IMR-90 (cell line): ENCODE measurements around the gene CCNK. TPM values are rescaled to one million over a fixed set of nuclear protein-coding genes. Genes with fewer than 3 reads are reported as not detected.

Source experiments
- ATAC-seq: fragments of 200-7000 bp; cut with Tn5 transposase; 2 replicates; pipeline ENCODE4 v1.9.1; 2020; ENCODE audit warnings: low read depth, mild to moderate bottlenecking, moderate library complexity
- BruUV-seq: library from RNA; stranded (reverse); fragments of 400-500 nt; replicated peaks from 2 replicates; lab custom pipeline; 2021; lab: Mats Ljungman, UMichigan
- CTCF ChIA-PET: fragments of 300-600 bp; formaldehyde crosslinking; extraction: SDS; loops from one replicate; lab custom pipeline; 2021; ENCODE audit warnings: antibody characterized with exemption; lab: Yijun Ruan, JAX
- POLR2A ChIA-PET: fragments of 300-600 bp; sonication (Branson Sonifier 250); formaldehyde crosslinking; loops from one replicate; lab custom pipeline; 2022; ENCODE audit warnings: antibody characterized with exemption; ENCODE audit not compliant: unreplicated experiment; lab: Charles Lee
- DNase-seq: peaks from one replicate; pipeline ENCODE4 v3.0.0; 2013
- H2AFZ ChIP-seq: replicated peaks from 2 replicates; pipeline ENCODE3; 2013; ENCODE audit warnings: low read length, mild to moderate bottlenecking; ENCODE audit not compliant: poor library complexity
- H2AK5ac ChIP-seq: 2 replicates; pipeline ENCODE4 v1.6.1; 2013; ENCODE audit warnings: low read depth, low read length, inconsistent platforms
- H2AK9ac ChIP-seq: replicated peaks from 2 replicates; pipeline ENCODE3; 2013; ENCODE audit warnings: mild to moderate bottlenecking, low read depth, low read length, moderate library complexity; ENCODE audit not compliant: poor library complexity
- H2BK120ac ChIP-seq: 2 replicates; pipeline ENCODE4 v1.6.1; 2013; ENCODE audit warnings: low read depth, low read length, inconsistent platforms
- H2BK15ac ChIP-seq: 3 replicates; pipeline ENCODE4 v1.6.1; 2013; ENCODE audit warnings: low read depth, low read length, inconsistent platforms
- H2BK20ac ChIP-seq: 2 replicates; pipeline ENCODE4 v1.6.1; 2013; ENCODE audit warnings: low read depth, mild to moderate bottlenecking, inconsistent platforms, low read length, moderate library complexity
- H2BK5ac ChIP-seq: 2 replicates; pipeline ENCODE4 v1.6.1; 2013; ENCODE audit warnings: mild to moderate bottlenecking, low read depth, low read length, inconsistent platforms; ENCODE audit not compliant: poor library complexity, severe bottlenecking
- H3K14ac ChIP-seq: replicated peaks from 2 replicates; pipeline ENCODE4 v1.6.1; 2013; ENCODE audit warnings: low read depth, low read length, inconsistent platforms
- H3K18ac ChIP-seq: 2 replicates; pipeline ENCODE4 v1.6.1; 2013; ENCODE audit warnings: low read depth, low read length, control low read depth
- H3K23ac ChIP-seq: 2 replicates; pipeline ENCODE4 v1.6.1; 2013; ENCODE audit warnings: low read depth, low read length, inconsistent platforms
- H3K27ac ChIP-seq: 2 replicates; pipeline ENCODE4 v1.5.1; 2013; ENCODE audit warnings: mild to moderate bottlenecking, control low read depth, low read length; ENCODE audit not compliant: insufficient read depth
- H3K27me3 ChIP-seq: 2 replicates; pipeline ENCODE4 v1.6.1; 2013; ENCODE audit warnings: low read length; ENCODE audit not compliant: control insufficient read depth, insufficient read depth
- H3K36me3 ChIP-seq: 2 replicates; pipeline ENCODE4 v1.6.1; 2013; ENCODE audit warnings: low read length, mixed read lengths; ENCODE audit not compliant: control insufficient read depth, insufficient read depth
- H3K4ac ChIP-seq: 2 replicates; pipeline ENCODE4 v1.6.1; 2013; ENCODE audit warnings: low read depth, low read length, inconsistent platforms
- H3K4me1 ChIP-seq: 2 replicates; pipeline ENCODE4 v1.6.1; 2013; ENCODE audit warnings: low read length, mixed read lengths; ENCODE audit not compliant: control insufficient read depth, insufficient read depth
- H3K4me2 ChIP-seq: 2 replicates; pipeline ENCODE4 v1.6.1; 2013; ENCODE audit warnings: low read depth, mild to moderate bottlenecking, control low read depth, low read length, moderate library complexity
- H3K4me3 ChIP-seq: 2 replicates; pipeline ENCODE4 v1.5.1; 2013; ENCODE audit warnings: low read depth, mild to moderate bottlenecking, control low read depth, low read length, moderate library complexity; ENCODE audit not compliant: insufficient read depth
- H3K56ac ChIP-seq: 2 replicates; pipeline ENCODE4 v1.6.1; 2013; ENCODE audit warnings: low read length, inconsistent platforms; ENCODE audit not compliant: insufficient read depth; ENCODE audit errors: extremely low read depth
- H3K79me1 ChIP-seq, 2 experiments: 2 replicates each; pipeline ENCODE4 v1.6.1; 2013; ENCODE audit warnings: low read length in 2 of 2, inconsistent platforms in 1 of 2, low read depth in 1 of 2
- H3K9ac ChIP-seq: 2 replicates; pipeline ENCODE4 v1.6.1; 2013; ENCODE audit warnings: low read depth, low read length, control low read depth
- H3K9me1 ChIP-seq: 2 replicates; pipeline ENCODE4 v1.6.1; 2013; ENCODE audit warnings: low read length, inconsistent platforms; ENCODE audit not compliant: insufficient read depth
- H3K9me3 ChIP-seq: 2 replicates; pipeline ENCODE4 v1.6.1; 2013; ENCODE audit warnings: low read length; ENCODE audit not compliant: control insufficient read depth, insufficient read depth
- H4K20me1 ChIP-seq: 2 replicates; pipeline ENCODE4 v1.6.1; 2013; ENCODE audit warnings: low read length, inconsistent platforms; ENCODE audit not compliant: insufficient read depth
- H4K5ac ChIP-seq: 2 replicates; pipeline ENCODE4 v1.6.1; 2013; ENCODE audit warnings: mild to moderate bottlenecking, low read depth, low read length, control low read depth
- H4K8ac ChIP-seq, 2 experiments: 2 replicates each; pipeline ENCODE4 v1.6.1; 2013; ENCODE audit warnings: low read depth in 2 of 2, low read length in 2 of 2, control low read depth in 1 of 2, inconsistent platforms in 1 of 2
- H4K91ac ChIP-seq: 2 replicates; pipeline ENCODE4 v1.6.1; 2013; ENCODE audit warnings: low read depth, low read length, inconsistent platforms; ENCODE audit not compliant: insufficient read depth
- CEBPB ChIP-seq: IDR thresholded peaks from 2 replicates; pipeline ENCODE4 v1.6.1; 2012; ENCODE audit warnings: low read depth, low read length, improper control_type of control experiment
- CHD1 ChIP-seq: IDR thresholded peaks from 2 replicates; pipeline ENCODE4 v1.6.1; 2012; ENCODE audit warnings: low read depth, low read length, improper control_type of control experiment
- ELK1 ChIP-seq: fragments of 150-350 bp; IDR thresholded peaks from 2 replicates; pipeline ENCODE4 v1.6.1; 2016; ENCODE audit warnings: low read depth, mild to moderate bottlenecking, low read length, moderate library complexity, borderline replicate concordance
- MAZ ChIP-seq: IDR thresholded peaks from 2 replicates; pipeline ENCODE4 v1.6.1; 2012; ENCODE audit warnings: low read depth, mild to moderate bottlenecking, low read length, improper control_type of control experiment, moderate library complexity, borderline replicate concordance
- MXI1 ChIP-seq: IDR thresholded peaks from 2 replicates; pipeline ENCODE4 v1.6.1; 2012; ENCODE audit warnings: low read depth, mild to moderate bottlenecking, low read length, moderate library complexity, borderline replicate concordance
- NFE2L2 ChIP-seq: fragments of 150-350 bp; IDR thresholded peaks from 2 replicates; pipeline ENCODE4 v1.6.1; 2016; ENCODE audit warnings: low read depth, mild to moderate bottlenecking, low read length
- RCOR1 ChIP-seq: IDR thresholded peaks from 2 replicates; pipeline ENCODE4 v1.6.1; 2012; ENCODE audit warnings: mild to moderate bottlenecking, low read length, improper control_type of control experiment; ENCODE audit not compliant: insufficient replicate concordance
- RFX5 ChIP-seq: IDR thresholded peaks from 2 replicates; pipeline ENCODE4 v1.8.0; 2012; ENCODE audit warnings: low read depth, mild to moderate bottlenecking, low read length, moderate library complexity
- SMC3 ChIP-seq: fragments of 150-350 bp; IDR thresholded peaks from 2 replicates; pipeline ENCODE4 v1.6.1; 2016; ENCODE audit warnings: low read depth, mild to moderate bottlenecking, antibody characterized with exemption, low read length, moderate library complexity
- WGBS, 2 experiments: methylation state at CpG; one replicate each; pipeline versions ENCODE4 v1.1.5 to v1.1.7; 2013; ENCODE audit warnings: missing lambda C conversion rate in 2 of 2; ENCODE audit not compliant: insufficient read length in 1 of 2; ENCODE audit errors: extremely low coverage in 2 of 2; 5-methylcytosine and 5-hydroxymethylcytosine counted together
- dilution Hi-C: fragments of 300-500 bp; cut with HindIII; formaldehyde crosslinking; loops from one replicate; pipeline ENCODE4 v1.14.3; 2018; ENCODE audit warnings: low sequenced_read_pairs; ENCODE audit not compliant: unreplicated experiment
- in situ Hi-C: fragments of 300-500 bp; cut with MboI; formaldehyde crosslinking; loops from 3 replicates; pipeline ENCODE4 v1.14.3; 2019; ENCODE audit warnings: low sequenced_read_pairs, inconsistent platforms, mixed read lengths
- intact Hi-C: fragments of 100-400 bp; cut with micrococcal nuclease; formaldehyde crosslinking; loops from 2 replicates; pipeline ENCODE4 v1.10.0; 2022
- polyA plus RNA-seq, 3 experiments: library from polyadenylated mRNA; depleted of rRNA; stranded (reverse); fragments of >200 nt; gene quantifications; 2 replicates each; pipeline ENCODE4 v1.2.3, GENCODE V29; 2012; ENCODE audit warnings: low replicate concordance in 1 of 3
- total RNA-seq: library from RNA; depleted of rRNA; stranded (reverse); fragments of >200 nt; gene quantifications from 2 replicates; pipeline ENCODE4 v1.2.3, GENCODE V29; 2012

CCNK gene
- total and polyA plus RNA-seq, 2 of the 4 experiments (the other 2 are of a cell fraction), result 18.8 to 38.3 TPM

GRCh38 chr14:99543370-99543769 is 62.2 kb downstream of the CCNK start:
- Histone ChIP-seq H3K27me3 (no peaks in the 10 kb centered on the region), H3K4me2 (no peak overlapping the region), H3K9me1 (peaks cover 8% of the 10 kb centered on the region; the same call in 1 of the 2 replicates), H2BK5ac (no peak overlapping the region), H3K9me3 (no peaks in the 10 kb centered on the region), H4K8ac (no peak overlapping the region), H3K27ac (no peak overlapping the region), H4K91ac (no peak overlapping the region), H2AK5ac (no peak overlapping the region), H3K18ac (no peak overlapping the region), H4K5ac (no peak overlapping the region), H3K9ac (no peak overlapping the region), H2AK9ac (no peak overlapping the region), H3K23ac (no peak overlapping the region; the same call in 1 of the 2 replicates), H2BK15ac (no peak overlapping the region), H4K20me1 (peaks cover 44% of the 10 kb centered on the region; the same call in 1 of the 2 replicates), H2AFZ (no peak overlapping the region), H3K4ac (no peak overlapping the region), H3K56ac (no peak overlapping the region), H3K79me1 (peaks cover 53 to 81% of the 10 kb centered on the region in 2 experiments), H3K4me3 (no peak overlapping the region), H2BK20ac (no peak overlapping the region), H3K14ac (no peak overlapping the region), H3K4me1 (peaks cover 9% of the 10 kb centered on the region), H3K36me3 (no peaks in the 10 kb centered on the region), H2BK120ac (no peak overlapping the region)
- ATAC-seq (no peak), DNase-seq (no peak)
- 86% methylated on average over 1 of the region's 4 CpGs; no CpG with 5 or more reads in 1 of the 2 experiments for WGBS, 2 experiments
- CTCF ChIA-PET, result no interaction called here
- dilution Hi-C loops (no loop called here), in situ Hi-C loops (no loop called here), intact Hi-C loops (no loop called here)
- TF ChIP-seq MAZ (no peak), CHD1 (no peak), RCOR1 (no peak), RFX5 (no peak), CEBPB (no peak), MXI1 (no peak), ELK1 (no peak), NFE2L2 (no peak), SMC3 (no peak)
- POLR2A ChIA-PET, result no interaction called here
- BruUV-seq, result no TSS peak
